Measurements from ENCODE around the gene ARHGAP32. TPM values are rescaled to one million over a fixed set of nuclear protein-coding genes. Genes with fewer than 3 reads are reported as not detected.

The ARHGAP32 gene
- total and polyA plus RNA-seq, 2 experiments from 2014 or later: 4.0 to 13.0 TPM

GRCh38 chr11:129148487-129148886 is 43.6 kb downstream of the ARHGAP32 start:
- Histone ChIP-seq H3K4me1 (ENCODE audit: low read depth) (no peaks in the 10 kb centered on the region), H3K9me3 (ENCODE audit: low read depth) (no peaks in the 10 kb centered on the region), H3K27me3 (no peaks in the 10 kb centered on the region), H3K36me3 (no peaks in the 10 kb centered on the region), H3K27ac (no peak overlapping the region), H3K4me3 (no peak overlapping the region)
- DNase-seq (ENCODE audit: low read depth in 1 of 2, low spot score in 1 of 2): no peak
- no peak for TF ChIP-seq CTCF (IDR thresholded peaks at IDR 0.05; ENCODE audit: low read depth, low read length)

- H3K27ac ChIP-seq: no peak overlapping the region
- no peak overlapping the region for H3K4me3 ChIP-seq
- DNase-seq (ENCODE audit: low read depth in 1 of 2, low spot score in 1 of 2): peak in 1 of 2 donors; percentile 44
- H3K9me3 ChIP-seq (ENCODE audit: low read depth): no peaks in the 10 kb centered on the region
- H3K4me1 ChIP-seq (ENCODE audit: low read depth): no peaks in the 10 kb centered on the region
- H3K27me3 ChIP-seq: no peaks in the 10 kb centered on the region
- no peak for TF ChIP-seq CTCF (IDR thresholded peaks at IDR 0.05; ENCODE audit: low read depth, low read length)
- no peaks in the 10 kb centered on the region for H3K36me3 ChIP-seq
Measured at GRCh38 chr11:129146191-129146590, 45.9 kb downstream of the ARHGAP32 start.

GRCh38 chr11:129145276-129145675 is 46.8 kb downstream of the ARHGAP32 start:
- Histone ChIP-seq H3K4me1 (ENCODE audit: low read depth) (no peaks in the 10 kb centered on the region), H3K36me3 (no peaks in the 10 kb centered on the region), H3K27ac (no peak overlapping the region), H3K9me3 (ENCODE audit: low read depth) (no peaks in the 10 kb centered on the region), H3K27me3 (no peaks in the 10 kb centered on the region), H3K4me3 (no peak overlapping the region)
- no peak for TF ChIP-seq CTCF (IDR thresholded peaks at IDR 0.05; ENCODE audit: low read depth, low read length)
- DNase-seq (ENCODE audit: low read depth in 1 of 2, low spot score in 1 of 2): no peak

GRCh38 chr11:129144256-129144655 is 47.9 kb downstream of the ARHGAP32 start:
- peak in 1 of 2 donors; percentile 36 for DNase-seq (ENCODE audit: low read depth in 1 of 2, low spot score in 1 of 2)
- no peak for TF ChIP-seq CTCF (IDR thresholded peaks at IDR 0.05; ENCODE audit: low read depth, low read length)
- H3K27me3 ChIP-seq: no peaks in the 10 kb centered on the region
- H3K9me3 ChIP-seq (ENCODE audit: low read depth): no peaks in the 10 kb centered on the region
- no peaks in the 10 kb centered on the region for H3K4me1 ChIP-seq (ENCODE audit: low read depth)
- H3K4me3 ChIP-seq: no peak overlapping the region
- no peak overlapping the region for H3K27ac ChIP-seq
- no peaks in the 10 kb centered on the region for H3K36me3 ChIP-seq

GRCh38 chr11:129143335-129143734 is 48.8 kb downstream of the ARHGAP32 start:
- no peaks in the 10 kb centered on the region for H3K27me3 ChIP-seq
- no peak overlapping the region for H3K27ac ChIP-seq
- H3K4me3 ChIP-seq: no peak overlapping the region
- no peaks in the 10 kb centered on the region for H3K9me3 ChIP-seq (ENCODE audit: low read depth)
- no peak for TF ChIP-seq CTCF (IDR thresholded peaks at IDR 0.05; ENCODE audit: low read depth, low read length)
- peak in 1 of 2 donors; percentile 100 for DNase-seq (ENCODE audit: low read depth in 1 of 2, low spot score in 1 of 2)
- H3K4me1 ChIP-seq (ENCODE audit: low read depth): no peaks in the 10 kb centered on the region
- H3K36me3 ChIP-seq: no peaks in the 10 kb centered on the region

All from cardiac muscle cell (in vitro differentiated cells and primary cell).